ENCODE measurements around the gene IBSP.

DNA sequence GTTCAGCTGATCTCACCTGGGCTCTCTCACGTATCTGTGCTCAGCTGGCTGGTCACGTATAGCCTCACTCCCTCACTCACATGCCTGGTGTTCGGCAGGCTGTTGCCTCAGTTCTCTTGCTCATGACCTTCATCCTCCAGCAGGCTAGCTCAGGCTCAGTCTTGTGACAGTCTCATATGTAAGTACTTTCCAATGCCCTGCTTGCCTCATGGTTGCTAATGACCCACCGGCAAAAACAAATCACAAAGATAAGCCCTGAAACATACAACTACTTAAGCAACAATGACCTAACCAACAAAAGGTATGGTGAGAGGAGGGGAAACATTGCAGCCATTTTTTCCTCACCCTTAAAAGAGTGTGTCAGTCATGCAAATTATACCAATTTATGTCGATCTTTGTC, 58.4 kb downstream of the IBSP start:
- TF ChIP-seq SIN3A (IDR thresholded peaks at IDR 0.05; ENCODE audit: borderline replicate concordance, insufficient read depth, low read length): no peak
- no peak for TF ChIP-seq POLR2AphosphoS5 (IDR thresholded peaks at IDR 0.05; ENCODE audit: low read depth, low read length)
- TF ChIP-seq TAF1 (IDR thresholded peaks at IDR 0.05; ENCODE audit: borderline replicate concordance, insufficient read depth, low read length): no peak
- no peak for TF ChIP-seq REST (IDR thresholded peaks at IDR 0.05; ENCODE audit: insufficient read depth in 1 of 2, low read depth in 2 of 2, low read length in 2 of 2)
- TF ChIP-seq FOXP2 (optimal IDR thresholded peaks at IDR 0.05; ENCODE audit: borderline replicate concordance, extremely low read depth, extremely low read length, insufficient read depth): no peak

All from PFSK-1 (cell line).